Tongue (tissue), 2 donors: ENCODE data around the gene SYCE3. TPM values are rescaled to one million over a fixed set of nuclear protein-coding genes. Genes with fewer than 3 reads are reported as not detected.
"Not testable (repeated sequence)": the region's sequence is repeated elsewhere in the genome, so short reads cannot be mapped to it uniquely, and the experiment has no call there.

Experiments
- DNase-seq: peaks from one replicate; pipeline ENCODE4 v3.0.0-alpha.2; 2015
- total RNA-seq: library from RNA; depleted of rRNA; stranded (reverse); fragments of >200 nt; gene quantifications from one replicate; pipeline ENCODE4 v1.2.3, GENCODE V29; 2014

The SYCE3 gene, protein sequence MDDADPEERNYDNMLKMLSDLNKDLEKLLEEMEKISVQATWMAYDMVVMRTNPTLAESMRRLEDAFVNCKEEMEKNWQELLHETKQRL
- total RNA-seq = not detected

DNA sequence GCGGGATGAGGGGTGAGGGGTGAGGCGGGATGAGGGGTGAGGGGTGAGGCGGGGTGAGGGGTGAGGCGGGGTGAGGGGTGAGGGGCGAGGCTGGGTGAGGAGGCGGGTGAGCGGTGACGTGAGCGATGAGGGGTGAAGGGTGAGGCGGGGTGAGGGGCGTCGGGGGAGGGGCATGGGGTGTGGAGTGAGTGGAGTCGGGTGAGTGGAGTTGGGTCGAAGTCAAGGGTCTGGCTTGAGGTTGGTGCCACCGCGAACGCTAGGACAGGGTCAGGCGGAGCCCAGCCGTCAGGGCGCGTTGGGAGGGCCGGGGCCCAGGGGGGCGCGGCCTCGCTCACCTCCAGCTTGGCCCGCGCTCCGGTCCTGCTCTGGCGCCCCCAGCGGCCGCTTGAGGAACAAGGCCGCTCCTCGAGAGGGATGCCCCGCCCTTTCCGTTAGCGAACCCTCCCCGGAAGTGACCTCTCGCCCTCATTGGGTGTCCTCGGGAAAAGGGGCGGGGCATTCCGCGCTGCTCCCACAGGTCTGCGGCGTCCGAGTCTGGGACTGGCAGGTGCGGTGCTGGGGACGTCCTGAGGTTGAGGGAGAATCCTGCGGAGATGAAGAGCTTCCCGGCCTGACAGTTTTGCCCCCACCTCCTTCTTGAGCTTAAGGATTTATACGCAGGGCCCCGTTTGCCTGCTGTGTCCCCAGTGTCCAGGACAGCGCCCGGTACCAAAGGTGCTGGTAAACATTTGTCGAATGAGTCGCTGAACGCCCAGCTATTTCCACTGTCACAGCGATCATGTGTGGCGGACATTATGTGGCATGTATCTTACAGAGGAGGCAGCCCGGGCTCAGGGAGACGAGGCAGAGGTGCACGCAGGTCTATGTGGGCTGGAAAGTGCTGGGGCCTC lies at the start of gene SYCE3:
Gene SYCE3, minus strand, starts transcription at position 397 of the 890 bp plus-strand sequence. CDS start 6,514 bp downstream, outside the sequence.
- DNase-seq = peak; percentile 97

- DNase-seq = no peak
Measured at GRCh38 chr22:50612168-50612527, 49.4 kb upstream of the SYCE3 start.

- no peak for DNase-seq
Measured at GRCh38 chr22:50611341-50612060, 48.8 kb upstream of the SYCE3 start.

DNA sequence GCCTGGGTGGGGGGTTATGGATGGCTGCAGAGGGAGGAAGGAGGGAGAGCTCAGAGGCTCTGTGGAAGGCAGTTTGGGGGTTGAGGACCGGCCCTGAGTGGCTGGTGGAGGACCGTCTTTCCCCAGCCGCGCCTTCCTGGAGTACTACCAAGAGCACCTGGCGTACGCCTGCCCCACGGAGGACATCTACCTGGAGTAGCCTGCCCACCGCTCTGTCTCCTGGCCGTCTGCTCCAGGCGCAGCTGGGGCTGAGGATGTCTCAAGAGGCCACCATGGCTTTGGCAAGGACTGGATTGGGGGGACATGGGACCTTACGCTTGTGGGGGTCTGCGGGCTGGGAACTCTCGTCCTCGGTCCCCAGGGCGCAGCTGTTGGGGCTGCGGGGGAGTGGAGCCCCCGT lies 47.9 kb upstream of the SYCE3 start:
- no peak for DNase-seq

DNA sequence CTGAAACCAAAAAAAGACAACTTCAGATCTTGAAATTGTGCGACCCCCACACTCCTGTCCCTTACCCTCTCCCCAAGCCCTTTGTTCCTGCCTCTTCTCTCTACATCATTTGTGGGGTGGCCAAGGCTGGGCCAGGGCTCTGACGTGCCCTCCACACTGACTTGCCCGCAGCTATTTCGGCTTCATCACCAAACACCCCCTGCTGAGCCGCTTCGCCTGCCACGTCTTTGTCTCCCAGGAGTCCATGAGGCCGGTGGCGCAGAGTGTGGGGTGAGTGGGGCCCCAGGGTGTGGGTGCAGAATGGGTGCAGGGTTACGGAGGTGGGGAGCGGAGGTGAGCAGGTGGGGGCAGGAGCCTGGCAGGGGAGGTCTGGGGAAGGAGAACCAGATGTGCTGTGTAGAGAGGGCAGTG lies 47.3 kb upstream of the SYCE3 start:
- no peak for DNase-seq

DNA sequence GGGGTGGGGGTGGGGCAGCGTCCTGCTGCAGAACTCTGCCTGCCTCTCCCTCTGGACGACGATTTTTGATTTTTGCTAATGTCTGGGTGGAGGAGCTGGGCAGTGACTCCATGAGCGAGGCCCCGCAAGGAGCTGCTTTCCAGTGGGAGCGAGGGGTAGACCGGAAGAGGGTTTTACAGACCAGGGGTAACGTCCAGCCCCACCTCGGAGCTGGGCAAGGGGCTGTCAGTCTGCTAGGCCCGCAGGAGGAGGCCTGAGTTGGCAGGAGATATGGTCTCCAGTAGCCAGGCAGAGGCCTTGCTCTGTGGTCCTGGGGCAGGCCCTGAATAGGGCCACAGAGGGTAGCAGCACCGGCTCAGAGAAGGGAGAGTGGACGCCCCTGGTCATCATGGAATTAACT lies 46.9 kb upstream of the SYCE3 start:
- no peak for DNase-seq

DNA sequence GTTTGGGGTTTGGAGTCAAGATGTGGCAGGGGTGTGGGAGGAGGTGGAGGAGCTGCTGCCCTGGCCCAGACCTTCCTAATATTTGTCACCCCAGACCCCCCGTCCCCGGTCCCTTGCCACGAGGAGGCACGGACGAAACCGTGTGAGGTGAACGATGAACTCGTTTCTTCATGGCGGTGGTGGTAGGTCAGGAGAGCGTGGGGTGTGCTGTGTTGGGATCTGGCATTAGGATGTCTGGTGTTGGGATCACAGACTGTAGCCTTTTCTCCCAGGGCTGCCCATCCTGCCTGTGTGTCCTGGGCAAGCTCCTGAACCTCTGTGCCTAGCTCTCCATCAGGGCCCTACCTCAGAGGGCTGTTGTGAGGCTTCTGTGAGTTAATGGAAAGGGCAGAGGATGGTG lies 46.3 kb upstream of the SYCE3 start:
- DNase-seq = no peak

- DNase-seq = not testable (repeated sequence)
Measured at GRCh38 chr22:50608058-50608840, 45.5 kb upstream of the SYCE3 start.

GRCh38 chr22:50607659-50608020 lies 44.9 kb upstream of the SYCE3 start:
- no peak for DNase-seq

- no peak for DNase-seq
Measured at GRCh38 chr22:50606946-50607658, 44.4 kb upstream of the SYCE3 start.

DNA sequence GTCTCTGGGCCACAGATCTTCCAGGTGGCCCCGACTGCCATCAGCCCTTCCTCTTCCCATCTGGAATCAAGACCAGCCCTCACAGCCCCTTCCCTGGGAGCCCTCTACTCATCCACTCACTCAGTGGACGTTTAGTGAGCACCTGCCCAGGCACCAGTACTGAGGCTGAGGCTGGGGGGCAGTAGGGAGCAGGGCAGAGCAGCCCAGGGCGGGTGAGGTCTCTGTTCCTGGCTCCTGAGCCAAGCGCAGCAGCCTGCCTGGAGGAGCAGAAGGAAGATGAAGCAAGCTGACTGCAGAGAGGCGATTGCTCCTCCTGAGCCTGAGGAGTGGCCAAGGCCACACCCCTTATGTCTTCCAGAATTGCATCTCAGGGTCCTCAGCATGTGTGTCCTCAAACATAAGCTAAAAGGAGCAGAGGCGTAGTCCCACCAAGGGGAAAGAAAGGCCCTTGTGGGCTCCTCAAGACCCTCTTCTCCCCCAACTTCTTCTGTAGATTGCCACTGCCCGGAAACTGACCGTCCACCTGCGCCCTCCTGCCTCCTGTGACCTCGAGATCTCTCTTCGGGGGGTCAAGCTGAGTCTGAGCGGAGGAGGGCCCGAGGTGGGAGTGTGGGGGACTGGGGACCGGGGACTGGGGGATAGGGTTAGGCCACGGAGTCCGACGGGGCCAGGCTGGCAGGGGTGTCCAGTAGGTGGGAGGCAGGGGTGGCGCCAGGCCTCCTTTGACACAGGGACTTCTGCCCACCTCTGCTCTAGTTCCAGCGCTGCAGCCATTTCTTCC lies 43.6 kb upstream of the SYCE3 start:
- no peak for DNase-seq

GRCh38 chr22:50605613-50606074 lies 42.9 kb upstream of the SYCE3 start:
- no peak for DNase-seq

- DNase-seq = no peak
Measured at GRCh38 chr22:50605002-50605612, 42.4 kb upstream of the SYCE3 start.

DNA sequence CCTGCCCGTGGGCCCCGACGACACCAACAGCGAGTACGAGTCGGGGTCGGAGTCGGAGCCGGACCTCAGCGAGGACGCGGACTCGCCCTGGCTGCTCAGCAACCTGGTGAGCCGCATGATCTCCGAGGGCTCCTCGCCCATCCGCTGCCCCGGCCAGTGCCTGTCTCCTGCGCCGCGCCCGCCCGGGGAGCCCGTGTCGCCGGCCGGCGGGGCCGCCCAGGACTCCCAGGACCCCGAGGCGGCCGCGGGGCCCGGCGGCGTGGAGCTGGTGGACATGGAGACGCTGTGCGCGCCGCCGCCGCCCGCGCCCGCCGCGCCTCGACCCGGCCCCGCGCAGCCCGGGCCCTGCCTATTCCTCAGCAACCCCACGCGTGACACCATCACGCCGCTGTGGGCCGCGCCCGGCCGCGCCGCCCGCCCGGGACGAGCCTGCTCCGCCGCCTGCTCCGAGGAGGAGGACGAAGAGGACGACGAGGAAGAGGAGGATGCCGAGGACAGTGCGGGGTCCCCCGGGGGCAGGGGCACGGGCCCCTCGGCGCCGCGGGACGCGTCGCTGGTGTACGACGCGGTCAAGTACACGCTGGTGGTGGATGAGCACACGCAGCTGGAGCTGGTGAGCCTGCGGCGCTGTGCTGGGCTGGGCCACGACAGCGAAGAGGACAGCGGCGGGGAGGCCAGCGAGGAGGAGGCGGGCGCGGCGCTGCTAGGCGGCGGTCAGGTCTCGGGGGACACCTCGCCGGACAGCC lies 41.7 kb upstream of the SYCE3 start:
- no peak for DNase-seq

DNA sequence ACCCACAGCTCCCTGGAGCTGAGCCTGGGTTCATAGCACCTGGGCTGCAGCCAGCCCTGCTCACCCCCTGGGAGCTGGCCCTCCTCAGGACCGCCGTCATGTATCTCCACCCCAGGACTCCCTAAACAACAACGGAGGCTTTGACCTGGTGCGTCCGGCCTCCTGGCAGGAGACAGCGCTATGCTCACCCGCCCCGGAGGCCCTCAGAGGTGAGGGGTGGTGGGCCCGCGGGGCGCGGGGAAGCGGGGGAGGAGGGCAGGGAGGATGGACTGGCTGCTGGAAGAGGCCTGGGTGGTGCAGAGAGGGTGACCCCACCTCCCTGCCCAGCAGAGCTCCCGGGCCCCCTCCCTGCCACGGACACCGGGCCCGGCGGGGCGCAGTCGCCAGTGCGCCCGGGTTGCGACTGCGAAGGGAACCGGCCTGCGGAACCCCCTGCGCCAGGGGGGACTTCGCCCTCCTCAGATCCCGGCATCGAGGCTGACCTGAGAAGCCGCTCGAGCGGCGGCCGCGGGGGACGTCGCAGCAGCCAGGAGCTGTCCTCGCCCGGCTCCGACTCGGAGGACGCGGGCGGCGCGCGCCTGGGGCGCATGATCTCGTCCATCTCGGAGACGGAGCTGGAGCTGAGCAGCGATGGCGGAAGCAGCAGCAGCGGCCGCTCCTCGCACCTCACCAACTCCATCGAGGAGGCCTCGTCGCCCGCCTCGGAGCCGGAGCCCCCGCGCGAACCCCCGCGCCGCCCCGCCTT lies 41.0 kb upstream of the SYCE3 start:
- DNase-seq = no peak

- DNase-seq = no peak
Measured at GRCh38 chr22:50602338-50602700, 39.6 kb upstream of the SYCE3 start.

GRCh38 chr22:50601669-50602337 lies 39.1 kb upstream of the SYCE3 start:
- DNase-seq = no peak

DNA sequence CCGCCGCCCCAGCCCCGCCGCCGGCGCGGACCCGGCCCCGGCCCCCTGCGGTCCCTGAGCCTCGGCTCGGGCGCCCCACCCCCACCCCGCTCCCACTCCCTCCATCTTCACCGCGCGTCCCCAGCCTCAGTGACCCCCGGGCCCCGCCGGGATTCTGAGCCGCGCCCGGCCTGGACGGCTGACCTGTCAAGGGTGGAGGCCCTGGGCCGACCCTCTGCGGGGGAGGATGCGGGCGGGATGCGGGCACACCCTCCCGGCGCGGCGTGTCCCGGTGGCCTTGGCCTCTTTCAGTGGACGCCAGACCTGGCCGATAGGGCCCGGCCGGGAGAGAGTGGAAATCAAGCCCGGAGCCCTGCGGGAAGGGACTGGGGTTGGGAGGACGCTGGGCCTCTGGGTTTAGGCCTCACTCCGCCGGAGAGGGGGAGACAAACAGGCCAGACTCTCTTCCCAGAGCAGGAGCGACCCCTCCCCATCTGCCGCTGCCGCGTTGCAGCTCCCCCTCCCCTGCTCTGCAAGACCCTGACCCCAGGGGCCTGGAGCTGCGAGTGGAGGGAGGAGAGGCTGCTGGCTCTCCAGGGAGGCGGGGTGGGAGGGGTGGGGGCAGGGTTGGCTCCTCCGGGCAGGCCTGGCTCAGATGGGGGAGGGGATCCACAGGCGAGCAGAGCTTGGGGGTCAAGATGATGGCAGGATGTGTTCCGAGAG lies 38.4 kb upstream of the SYCE3 start:
- DNase-seq = no peak
